Effector memory CD4-positive, alpha-beta T cell (primary cell): ENCODE data around the gene ZC3H11A.
"Not testable (repeated sequence)": the region's sequence is repeated elsewhere in the genome, so short reads cannot be mapped to it uniquely, and the experiment has no call there.

ENCODE experiments used
- DNase-seq, 3 donors: peaks; one replicate each; pipeline ENCODE4 v3.0.0-alpha.2; 2020
- H3K27ac ChIP-seq: 2 replicates; pipeline ENCODE4 v1.7.0; 2013; ENCODE audit warnings: mild to moderate bottlenecking, low read length, moderate library complexity; ENCODE audit not compliant: insufficient read depth, poor library complexity, severe bottlenecking
- H3K27me3 ChIP-seq: replicated peaks from 2 replicates; pipeline ENCODE4 v1.7.0; 2013; ENCODE audit warnings: mild to moderate bottlenecking, low read length; ENCODE audit not compliant: insufficient read depth, control insufficient read depth, poor library complexity, severe bottlenecking
- H3K36me3 ChIP-seq: 2 replicates; pipeline ENCODE4 v1.7.0; 2013; ENCODE audit warnings: mild to moderate bottlenecking, low read length, moderate library complexity; ENCODE audit not compliant: control insufficient read depth, insufficient read depth
- H3K4me1 ChIP-seq: 2 replicates; pipeline ENCODE4 v1.7.0; 2013; ENCODE audit warnings: low read length, mild to moderate bottlenecking; ENCODE audit not compliant: control insufficient read depth, insufficient read depth, poor library complexity, severe bottlenecking
- H3K4me3 ChIP-seq: 2 replicates; pipeline ENCODE4 v1.7.0; 2013; ENCODE audit warnings: low read length, low read depth, mild to moderate bottlenecking; ENCODE audit not compliant: insufficient read depth, poor library complexity, severe bottlenecking
- H3K9me3 ChIP-seq: 2 replicates; pipeline ENCODE4 v1.7.0; 2013; ENCODE audit warnings: mild to moderate bottlenecking, low read length, moderate library complexity; ENCODE audit not compliant: control insufficient read depth

The ZC3H11A gene

DNA sequence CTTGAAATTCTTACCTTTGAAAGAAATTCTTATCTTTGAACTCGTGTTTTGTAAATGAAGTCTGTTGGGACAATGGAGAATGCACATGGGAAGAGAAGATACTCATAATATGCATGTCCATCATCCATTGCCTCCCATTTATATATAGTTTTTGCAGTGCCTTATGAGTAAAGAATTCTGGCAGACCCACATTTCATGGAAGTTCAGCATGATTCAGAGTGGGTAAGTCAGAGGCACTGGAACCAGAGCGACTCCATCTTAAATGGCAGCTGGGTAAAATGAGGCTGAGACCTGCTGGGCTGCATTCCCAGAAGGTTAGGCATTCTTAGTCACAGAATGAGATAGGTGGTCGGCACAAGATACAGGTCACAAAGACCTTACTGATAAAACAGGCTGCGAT, 16.6 kb upstream of the ZC3H11A start:
- H3K27ac ChIP-seq, result no peak overlapping the region
- H3K4me1 ChIP-seq, result no peaks in the 10 kb centered on the region
- H3K4me3 ChIP-seq, result no peak overlapping the region
- no peak for DNase-seq
- no peaks in the 10 kb centered on the region for H3K27me3 ChIP-seq
- H3K9me3 ChIP-seq, result no peaks in the 10 kb centered on the region
- H3K36me3 ChIP-seq, result peaks cover 19% of the 10 kb centered on the region

DNA sequence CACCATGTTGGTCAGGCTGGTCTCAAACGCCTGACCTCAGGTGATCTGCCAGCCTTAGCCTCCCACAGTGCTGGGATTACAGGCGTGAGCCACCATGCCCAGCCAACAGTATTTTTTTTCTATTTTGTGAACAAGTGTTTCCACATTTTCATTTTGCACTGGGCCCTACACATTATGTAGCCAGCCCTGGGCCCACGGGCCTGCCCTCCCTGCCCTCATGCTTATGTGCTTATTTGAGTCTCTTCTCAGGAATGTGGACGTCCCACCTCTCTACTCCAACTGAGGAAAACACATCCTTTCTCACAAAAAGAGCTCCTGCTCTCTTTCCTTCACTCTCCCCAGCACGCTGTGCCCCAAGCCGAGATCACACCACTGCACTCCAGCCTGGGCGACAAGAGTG, 13.5 kb upstream of the ZC3H11A start:
- no peaks in the 10 kb centered on the region for H3K27me3 ChIP-seq
- H3K27ac ChIP-seq, result no peak overlapping the region
- no peak overlapping the region for H3K4me3 ChIP-seq
- H3K9me3 ChIP-seq, result no peaks in the 10 kb centered on the region
- H3K36me3 ChIP-seq, result no peaks in the 10 kb centered on the region
- DNase-seq, result no peak
- H3K4me1 ChIP-seq, result no peaks in the 10 kb centered on the region

DNA sequence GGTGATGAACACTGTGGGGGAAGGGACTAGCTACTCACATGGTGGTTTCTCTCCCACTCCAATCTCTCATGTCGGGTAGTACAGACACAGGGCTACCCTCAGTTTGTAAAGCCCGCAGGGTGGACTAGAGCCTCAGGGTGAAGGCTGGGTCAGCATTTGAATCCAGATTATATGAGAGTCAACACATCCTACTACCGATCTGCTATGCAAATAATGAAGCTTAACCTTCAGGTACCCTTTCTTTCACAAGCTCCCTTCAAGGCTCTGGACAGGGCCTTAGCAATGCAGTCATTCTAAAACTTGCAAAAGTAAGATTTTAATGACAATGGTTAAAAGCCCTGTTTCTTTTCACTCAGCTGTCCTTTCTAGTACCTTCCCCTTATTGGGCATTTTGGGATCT, 5.5 kb upstream of the ZC3H11A start:
- Histone ChIP-seq H3K27ac (no peak overlapping the region), H3K9me3 (no peaks in the 10 kb centered on the region), H3K4me3 (no peak overlapping the region), H3K4me1 (peaks cover 3% of the 10 kb centered on the region), H3K36me3 (no peaks in the 10 kb centered on the region), H3K27me3 (no peaks in the 10 kb centered on the region)
- DNase-seq, result no peak

DNA sequence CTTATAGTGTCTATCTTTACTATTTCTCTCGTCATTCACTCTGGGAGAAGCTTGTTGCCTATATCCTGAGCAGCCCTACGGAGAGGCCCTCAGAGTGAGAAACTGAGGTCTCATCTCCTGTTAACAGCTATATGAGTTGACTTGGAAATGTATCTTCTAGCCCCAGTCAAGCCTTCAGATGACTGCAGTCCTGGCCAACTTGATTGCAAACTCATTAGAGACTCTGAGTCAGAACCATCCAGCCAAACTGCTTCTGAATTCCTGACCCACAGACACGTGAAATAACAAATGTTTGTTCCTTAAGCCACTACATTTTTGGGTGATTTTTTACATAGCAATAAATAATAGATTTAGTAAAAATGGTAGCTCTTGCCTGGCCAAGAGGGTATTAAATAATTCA, 3.9 kb upstream of the ZC3H11A start:
- Histone ChIP-seq H3K27me3 (no peaks in the 10 kb centered on the region), H3K4me3 (no peak overlapping the region), H3K9me3 (no peaks in the 10 kb centered on the region), H3K27ac (no peak overlapping the region), H3K36me3 (no peaks in the 10 kb centered on the region), H3K4me1 (peaks cover 5% of the 10 kb centered on the region)
- DNase-seq, result no peak

DNA sequence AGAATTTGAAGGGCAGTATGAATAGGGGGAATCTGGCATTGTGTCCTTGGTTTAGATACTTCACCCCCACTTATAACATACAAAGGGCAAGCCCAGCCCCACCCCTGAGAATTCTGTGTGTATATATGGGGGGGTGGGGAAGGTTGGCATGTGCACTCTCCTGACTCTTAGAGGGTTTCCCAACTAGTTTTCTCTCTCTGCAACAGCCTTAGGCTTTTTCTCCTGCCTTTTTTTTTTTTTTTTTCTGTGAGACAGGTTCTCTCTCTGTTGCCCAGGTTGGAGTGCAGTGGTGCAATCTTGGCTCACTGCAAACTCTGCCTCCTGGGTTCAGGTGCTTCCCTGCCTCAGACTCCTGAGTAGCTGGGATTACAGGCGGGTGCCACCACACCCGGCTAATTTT, 2.9 kb upstream of the ZC3H11A start:
- DNase-seq, result no peak
- no peaks in the 10 kb centered on the region for H3K27me3 ChIP-seq
- H3K4me1 ChIP-seq, result peaks cover 5% of the 10 kb centered on the region
- no peaks in the 10 kb centered on the region for H3K36me3 ChIP-seq
- no peak overlapping the region for H3K27ac ChIP-seq
- no peaks in the 10 kb centered on the region for H3K9me3 ChIP-seq
- H3K4me3 ChIP-seq, result no peak overlapping the region

DNA sequence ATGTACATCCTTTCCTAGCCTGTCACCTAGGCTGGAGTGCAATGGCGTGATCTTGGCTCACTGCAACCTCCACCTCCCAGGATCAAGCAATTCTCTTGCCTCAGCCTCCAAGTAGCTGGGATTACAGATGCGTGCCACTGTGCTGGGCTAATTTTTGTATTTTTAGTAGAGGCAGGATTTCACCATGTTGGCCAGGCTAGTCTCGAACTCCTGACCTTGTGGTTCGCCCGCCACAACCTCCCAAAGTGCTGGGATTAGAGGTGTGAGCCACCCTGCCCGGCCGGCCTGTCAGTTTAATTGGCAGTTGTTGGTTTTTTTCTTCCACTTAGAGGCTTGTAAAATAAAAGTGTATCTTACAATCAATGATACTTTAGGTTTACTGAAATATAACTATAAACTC, 1.9 kb upstream of the ZC3H11A start:
- DNase-seq, H3K36me3 ChIP-seq, H3K27me3 ChIP-seq, H3K4me1 ChIP-seq, H3K27ac ChIP-seq, H3K4me3 ChIP-seq, H3K9me3 ChIP-seq: not testable (repeated sequence)

DNA sequence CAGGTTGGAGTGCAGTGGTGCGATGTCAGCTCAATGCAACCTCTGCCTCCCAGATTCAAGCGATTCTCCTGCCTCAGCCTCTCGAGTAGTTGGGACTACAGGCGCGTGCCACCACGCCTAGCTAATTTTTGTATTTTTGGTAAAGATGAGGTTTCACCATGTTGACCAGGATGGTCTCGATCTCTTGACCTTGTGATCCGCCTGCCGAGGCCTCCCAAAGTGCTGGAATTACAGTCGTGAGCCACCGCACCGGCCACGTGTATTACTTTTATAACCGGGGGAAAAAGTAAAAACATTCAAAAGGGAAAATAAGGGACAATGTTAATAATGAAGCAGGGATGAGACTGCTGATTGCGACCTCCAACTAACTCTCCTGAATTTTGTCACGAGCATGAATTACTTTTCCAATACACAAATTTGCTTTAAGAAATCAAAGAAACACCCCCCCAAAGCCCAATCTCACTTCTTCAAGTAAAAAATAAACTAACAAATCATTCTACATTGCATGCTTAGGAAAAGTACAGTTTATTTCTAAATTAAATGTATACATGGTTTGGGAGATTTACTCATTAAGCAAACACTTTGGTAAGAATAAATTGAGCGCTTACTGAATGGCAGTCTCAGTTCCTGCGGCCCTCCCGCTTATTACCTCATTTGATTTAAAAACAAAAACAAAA, 521 bp upstream of the ZC3H11A start:
- Histone ChIP-seq H3K36me3 (peaks cover 6% of the 10 kb centered on the region), H3K4me3 (peak overlapping the region; percentile 91)

DNA sequence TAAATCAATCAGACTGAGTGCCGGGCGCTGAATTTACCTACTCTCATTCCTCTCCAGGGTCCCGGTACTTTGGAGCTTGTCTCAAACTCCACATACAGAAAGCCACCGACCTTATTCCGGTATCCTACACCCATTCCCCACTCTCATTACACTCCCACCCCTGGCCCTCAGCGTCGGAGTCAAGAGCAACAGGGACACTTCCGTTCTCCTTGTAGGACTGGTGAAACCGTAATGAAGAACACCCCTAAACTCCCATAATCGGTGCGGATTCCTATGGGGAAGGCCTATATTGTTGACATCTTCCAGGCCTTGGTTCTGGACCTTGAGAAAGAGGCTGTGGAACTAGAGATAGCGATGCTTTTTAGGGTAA, 798 bp downstream of the ZC3H11A start:
- Histone ChIP-seq H3K9me3 (no peaks in the 10 kb centered on the region), H3K4me3 (peak overlapping the region; percentile 91), H3K4me1 (peaks cover 12% of the 10 kb centered on the region), H3K36me3 (peaks cover 6% of the 10 kb centered on the region), H3K27ac (peak overlapping the region; percentile 88), H3K27me3 (no peaks in the 10 kb centered on the region)
- DNase-seq, result peak in 1 of 3 donors; percentile 4

More for the DNA sequence above, 521 bp upstream of the ZC3H11A start:
- no peaks in the 10 kb centered on the region for H3K9me3 ChIP-seq
- no peak for DNase-seq
- H3K4me1 ChIP-seq, result peaks cover 8% of the 10 kb centered on the region
- H3K27me3 ChIP-seq, result no peaks in the 10 kb centered on the region
- H3K27ac ChIP-seq, result peak overlapping the region; percentile 88

DNA sequence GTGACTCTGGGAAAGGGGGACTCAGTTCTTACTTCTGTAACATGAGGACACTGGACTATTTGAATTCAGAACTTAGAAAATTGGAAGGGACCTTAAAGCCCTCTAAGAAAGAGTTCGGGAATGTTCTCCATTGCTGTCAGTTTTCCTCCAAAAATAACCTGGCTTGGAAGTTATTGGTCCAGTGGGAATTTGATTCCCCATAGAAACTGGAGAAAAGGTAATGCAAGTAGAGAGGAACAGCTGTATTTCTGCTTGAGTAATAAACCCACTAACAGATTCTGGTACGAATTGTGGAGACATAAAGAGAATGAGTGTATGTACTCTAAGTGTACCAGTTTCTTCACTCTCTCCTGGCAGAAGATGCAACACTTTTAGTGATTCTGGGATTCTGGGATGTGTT, 1.8 kb downstream of the ZC3H11A start:
- Histone ChIP-seq H3K27me3 (no peaks in the 10 kb centered on the region), H3K9me3 (no peaks in the 10 kb centered on the region), H3K4me1 (peaks cover 12% of the 10 kb centered on the region), H3K4me3 (no peak overlapping the region), H3K27ac (no peak overlapping the region), H3K36me3 (peaks cover 6% of the 10 kb centered on the region)
- no peak for DNase-seq

DNA sequence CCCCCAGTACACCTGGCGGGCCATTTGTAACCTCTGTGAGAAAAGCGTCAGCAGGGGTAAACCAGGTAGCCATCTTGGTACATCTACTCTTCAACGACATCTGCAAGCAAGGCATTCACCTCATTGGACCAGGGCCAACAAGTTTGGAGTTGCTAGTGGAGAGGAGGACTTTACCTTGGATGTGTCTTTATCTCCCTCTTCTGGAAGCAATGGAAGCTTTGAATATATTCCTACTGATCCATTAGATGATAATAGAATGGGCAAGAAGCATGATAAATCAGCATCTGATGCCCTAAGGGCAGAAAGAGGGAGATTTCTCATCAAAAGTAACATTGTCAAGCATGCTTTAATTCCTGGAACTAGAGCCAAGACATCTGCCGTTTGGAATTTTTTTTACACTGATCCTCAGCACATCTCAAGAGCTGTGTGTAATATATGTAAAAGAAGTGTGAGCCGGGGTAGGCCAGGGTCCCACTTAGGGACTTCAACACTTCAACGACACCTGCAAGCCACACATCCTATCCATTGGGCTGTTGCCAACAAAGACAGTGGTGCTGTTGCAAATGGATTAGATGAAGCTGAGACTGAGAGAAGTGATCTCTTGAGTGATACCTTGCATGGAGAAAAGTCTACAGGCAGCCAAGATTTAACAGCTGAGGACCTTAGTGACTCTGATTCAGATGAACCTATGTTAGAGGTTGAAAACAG, 2.7 kb downstream of the ZC3H11A start:
- H3K4me1 ChIP-seq, result peaks cover 12% of the 10 kb centered on the region
- H3K4me3 ChIP-seq, result no peak overlapping the region
- no peak overlapping the region for H3K27ac ChIP-seq
- H3K36me3 ChIP-seq, result peaks cover 8% of the 10 kb centered on the region
- no peak for DNase-seq
- H3K9me3 ChIP-seq, result no peaks in the 10 kb centered on the region
- no peaks in the 10 kb centered on the region for H3K27me3 ChIP-seq
